Activated CD4-positive, alpha-beta T cell treated with anti-CD3 and anti-CD28 coated beads, Interleukin-2, Interleukin-4, amounts not matched to agents 100 ng/mL and 50 ng/mL, durations not matched to agents 16 hours and 8 hours (primary cell): ENCODE measurements around the gene MED20.
"Not testable (repeated sequence)": the region's sequence is repeated elsewhere in the genome, so short reads cannot be mapped to it uniquely, and the experiment has no call there.

Experiments
- DNase-seq: peaks from one replicate; pipeline ENCODE4 v3.0.0-alpha.2; 2020; ENCODE audit warnings: low spot score

The MED20 gene, protein sequence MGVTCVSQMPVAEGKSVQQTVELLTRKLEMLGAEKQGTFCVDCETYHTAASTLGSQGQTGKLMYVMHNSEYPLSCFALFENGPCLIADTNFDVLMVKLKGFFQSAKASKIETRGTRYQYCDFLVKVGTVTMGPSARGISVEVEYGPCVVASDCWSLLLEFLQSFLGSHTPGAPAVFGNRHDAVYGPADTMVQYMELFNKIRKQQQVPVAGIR

DNA sequence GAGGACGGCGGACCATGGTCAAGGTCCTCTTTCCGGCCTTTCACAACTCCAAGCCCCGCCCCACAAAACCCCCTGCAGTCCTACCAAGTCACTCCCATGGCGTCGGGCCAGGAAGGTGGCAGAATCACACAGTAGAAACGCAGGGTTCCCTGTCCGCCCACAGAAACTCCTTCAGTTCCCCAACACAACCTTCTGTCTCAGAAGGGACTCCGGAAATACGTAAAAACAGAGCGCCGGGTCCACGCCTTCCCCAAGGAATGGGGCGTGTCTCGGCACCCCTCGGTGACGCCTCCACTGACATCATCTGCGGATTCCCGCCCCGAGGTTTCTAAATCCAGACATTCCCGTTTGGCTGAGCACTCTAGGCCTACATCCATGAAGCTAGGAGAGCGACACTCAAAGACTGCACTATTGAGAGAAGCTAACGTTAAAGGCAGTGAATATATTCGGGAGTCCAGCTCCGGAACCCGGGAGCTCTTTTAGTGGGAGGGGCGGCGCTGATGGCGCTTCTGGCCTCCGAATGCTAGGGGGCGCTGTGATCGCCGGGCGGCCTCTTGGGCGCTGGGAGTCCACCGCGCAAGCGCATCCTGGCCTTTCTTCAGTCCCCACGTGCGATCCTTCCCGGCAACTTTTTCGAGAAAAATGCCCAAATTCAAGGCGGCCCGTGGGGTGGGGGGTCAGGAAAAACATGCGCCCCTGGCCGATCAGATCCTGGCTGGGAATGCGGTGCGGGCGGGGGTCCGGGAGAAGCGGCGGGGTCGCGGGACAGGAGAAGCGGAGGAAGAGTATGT lies at the start of gene MED20, which contains the start of gene BYSL:
Gene MED20 (minus strand): TSS at position 219 of the 791 bp plus-strand sequence. CDS start 121 bp downstream, at position 98.
Gene BYSL (plus strand): TSS at position 579 of the 791 bp plus-strand sequence. CDS start 64 bp downstream, at position 643.
- peak; percentile 95 for DNase-seq

DNA sequence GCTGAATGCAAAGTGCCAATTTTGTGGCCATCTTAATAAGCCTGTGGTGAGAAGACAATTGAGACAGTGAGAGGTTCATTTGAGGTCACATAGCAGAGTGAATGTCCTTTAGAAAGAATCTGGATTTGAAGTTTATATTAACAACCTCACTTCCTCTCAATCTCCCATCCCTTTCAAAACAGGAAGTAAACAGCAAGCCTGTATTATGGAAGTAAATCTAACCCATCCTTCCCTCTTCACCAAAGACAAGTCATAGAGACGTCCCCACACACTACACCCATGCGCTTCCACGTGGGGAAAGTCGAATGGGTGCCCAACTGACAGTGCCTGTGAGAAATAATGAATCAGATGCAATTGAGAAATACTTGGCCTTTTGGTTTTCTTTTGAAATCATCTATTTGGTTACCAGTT lies 49.5 kb upstream of the MED20 start:
- DNase-seq: no peak

DNA sequence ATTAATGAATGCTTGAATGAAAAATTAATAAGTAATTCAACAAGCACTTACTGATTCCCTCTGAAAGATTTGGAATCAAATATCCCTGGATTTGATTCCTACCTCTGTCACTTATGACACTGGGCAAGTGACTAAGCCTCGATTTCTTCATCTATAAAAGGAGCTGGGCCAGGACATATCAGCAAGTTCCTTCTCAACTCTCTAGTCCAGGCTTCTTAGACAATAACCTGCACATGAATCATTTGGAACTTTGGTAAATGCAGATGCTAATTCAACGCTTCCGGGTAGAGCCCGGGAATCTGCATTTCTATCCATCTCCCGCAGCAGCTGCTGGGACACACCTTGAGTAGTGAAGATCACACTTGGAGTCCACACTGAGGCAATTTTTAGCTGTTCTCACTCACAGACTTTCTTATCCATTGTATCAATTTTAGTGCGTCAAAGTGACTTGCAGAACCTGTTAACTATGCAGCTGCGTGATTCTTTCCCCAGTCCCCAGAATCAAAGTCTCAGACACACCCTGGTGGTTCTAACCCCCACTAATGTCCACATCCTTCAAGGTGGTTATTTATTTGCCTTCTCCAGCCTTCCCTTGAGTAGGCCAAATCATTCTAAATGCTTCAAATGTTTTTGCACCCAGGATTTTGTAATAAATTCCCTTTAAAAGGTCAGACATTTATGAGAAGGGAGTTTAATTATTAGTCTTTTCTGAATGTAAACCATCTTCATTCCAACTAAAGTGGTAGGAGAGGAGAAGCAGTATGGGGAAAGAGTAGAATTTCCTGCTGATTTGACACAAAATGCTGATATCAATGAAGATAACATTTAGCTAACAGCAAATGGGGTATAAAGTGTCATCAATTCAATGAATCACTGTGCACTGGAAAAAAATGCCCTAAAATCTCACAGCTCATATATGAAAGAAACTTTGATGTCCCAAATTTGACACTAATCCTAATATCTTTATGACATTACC lies 46.7 kb upstream of the MED20 start:
- no peak for DNase-seq

DNA sequence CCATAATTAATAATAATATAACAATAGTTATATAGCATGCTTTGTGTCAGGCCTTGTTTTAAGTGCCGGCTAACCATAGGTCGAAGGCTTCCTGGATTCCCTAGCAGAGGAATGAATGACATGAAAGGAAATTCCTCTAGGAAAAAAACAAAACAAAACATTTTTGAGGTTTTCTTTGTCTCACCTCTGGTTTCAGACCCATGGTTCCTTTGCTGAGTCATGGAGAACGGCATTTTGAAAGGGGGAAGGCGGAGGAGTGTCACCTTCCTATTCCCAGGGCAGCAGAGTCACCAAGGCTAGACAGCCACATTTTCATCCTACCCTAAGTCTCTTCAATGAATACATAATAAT lies 46.0 kb upstream of the MED20 start:
- no peak for DNase-seq

DNA sequence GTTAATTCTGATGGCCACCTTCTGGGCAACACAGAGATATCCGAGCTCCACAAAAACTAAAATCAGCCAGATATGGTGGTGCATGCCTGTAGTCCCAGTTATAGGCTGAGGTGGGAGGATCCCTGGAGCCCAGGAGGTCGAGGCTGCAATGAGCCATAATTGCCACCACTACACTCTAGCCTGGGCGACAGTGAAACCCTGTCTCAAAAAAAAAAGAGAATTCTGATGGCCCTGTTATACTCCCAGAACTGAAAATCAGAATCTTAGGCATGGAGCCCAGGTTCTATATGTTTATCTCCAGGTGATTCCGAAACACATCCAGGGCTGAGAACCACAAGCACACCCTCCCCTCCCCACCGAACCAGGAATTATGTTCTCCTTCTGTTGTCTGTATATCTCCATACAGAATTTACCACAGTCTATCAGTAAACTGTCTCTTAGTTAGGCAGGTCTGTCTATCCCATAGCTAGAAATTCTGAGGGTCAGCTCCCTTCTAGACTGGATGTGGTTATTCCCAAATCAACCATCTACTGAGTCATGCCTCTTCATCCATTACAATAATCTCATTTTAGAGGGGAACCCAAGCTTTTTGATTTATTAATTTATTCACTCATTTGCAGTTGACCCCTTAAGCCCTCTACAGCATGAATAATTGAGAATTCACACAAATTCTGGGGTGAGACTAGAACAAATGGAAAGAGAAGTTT lies 45.4 kb upstream of the MED20 start:
- no peak for DNase-seq

DNA sequence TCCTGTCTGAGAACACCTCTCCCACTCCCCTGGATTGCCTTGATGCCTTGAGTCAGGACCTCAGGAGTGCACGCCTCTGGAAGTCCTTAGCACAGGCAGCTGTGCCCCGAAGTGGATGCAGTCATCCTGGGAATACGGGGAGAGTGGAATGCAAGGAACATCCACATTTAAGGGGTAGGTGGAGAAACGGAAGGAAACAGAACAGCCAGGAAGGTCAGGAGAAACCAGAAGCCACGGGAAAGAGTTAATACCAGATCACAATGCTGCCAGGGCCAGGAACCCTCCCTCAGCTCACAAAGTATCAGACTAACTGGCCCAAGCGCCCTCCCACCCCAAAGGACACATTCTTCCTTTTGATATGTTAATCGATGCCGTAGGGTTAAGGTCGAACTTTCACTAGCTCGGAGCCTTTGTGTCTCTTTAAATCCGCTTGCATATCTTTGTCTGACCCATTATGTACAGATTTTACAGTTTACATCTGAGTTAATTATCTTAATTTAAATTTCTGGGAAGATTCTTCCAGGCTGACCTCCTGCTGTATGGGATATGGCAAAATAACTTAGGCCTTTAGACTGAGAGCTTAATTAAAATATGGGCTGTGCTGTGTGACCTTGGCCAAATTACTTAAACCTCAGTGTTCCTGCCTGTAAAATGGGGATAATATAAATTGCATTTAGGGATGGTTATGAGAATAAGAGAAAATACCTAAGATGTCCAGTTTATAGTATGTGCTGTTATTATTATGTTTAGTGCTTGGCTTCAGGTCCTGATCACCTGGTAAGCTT lies 44.7 kb upstream of the MED20 start:
- DNase-seq: no peak

DNA sequence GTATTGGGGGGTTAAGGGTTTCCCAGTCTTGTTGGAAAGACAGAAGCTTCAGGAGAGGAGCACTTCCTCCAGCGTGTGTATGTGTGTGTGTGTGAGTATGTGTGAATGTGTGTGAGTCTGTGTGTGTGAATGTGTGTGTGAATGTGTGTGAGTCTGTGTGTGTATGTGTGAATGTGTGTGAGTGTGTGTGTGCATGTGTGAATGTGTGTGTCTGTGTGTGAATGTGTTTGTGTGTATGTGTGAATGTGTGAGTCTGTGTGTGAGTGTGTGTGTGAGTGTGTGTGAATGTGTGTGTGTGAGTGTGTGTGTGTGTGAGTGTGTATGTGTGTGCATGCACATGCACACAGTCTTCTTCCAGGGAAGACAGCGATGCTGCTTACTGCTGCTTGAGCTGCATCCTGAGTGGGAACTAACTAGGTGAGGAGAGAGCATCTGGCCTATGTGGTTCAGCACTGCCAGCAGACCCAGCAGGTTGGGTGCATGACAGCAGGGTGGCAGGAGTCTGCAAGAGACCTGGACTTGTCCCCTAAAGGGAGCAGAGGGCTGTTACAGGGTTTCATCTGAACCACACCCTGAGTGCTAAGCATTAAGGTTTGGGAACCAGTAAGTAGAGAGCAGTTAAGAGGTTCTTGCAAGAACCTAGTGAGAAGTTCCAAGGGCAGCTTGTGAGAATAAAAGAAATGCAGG lies 43.4 kb upstream of the MED20 start:
- DNase-seq: no peak

DNA sequence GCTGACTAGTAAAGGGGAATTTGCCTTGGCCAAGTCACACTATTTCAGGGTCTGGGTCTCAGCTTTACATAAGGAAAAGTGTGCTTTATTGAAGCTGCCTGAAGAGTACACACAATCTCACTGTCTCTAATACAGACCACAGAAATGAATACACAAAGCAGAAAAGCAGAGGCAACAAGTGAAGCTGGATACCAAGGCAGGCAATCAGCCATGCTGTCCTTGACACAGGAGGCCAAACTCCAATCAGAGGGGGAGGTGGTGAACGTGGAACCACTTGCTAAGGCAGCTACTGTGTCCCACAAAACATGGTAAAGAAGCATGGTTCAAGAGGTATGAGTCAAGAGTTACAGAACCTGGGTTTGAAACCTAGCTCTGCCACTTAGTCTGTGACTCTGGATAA lies 42.4 kb upstream of the MED20 start:
- no peak for DNase-seq

DNA sequence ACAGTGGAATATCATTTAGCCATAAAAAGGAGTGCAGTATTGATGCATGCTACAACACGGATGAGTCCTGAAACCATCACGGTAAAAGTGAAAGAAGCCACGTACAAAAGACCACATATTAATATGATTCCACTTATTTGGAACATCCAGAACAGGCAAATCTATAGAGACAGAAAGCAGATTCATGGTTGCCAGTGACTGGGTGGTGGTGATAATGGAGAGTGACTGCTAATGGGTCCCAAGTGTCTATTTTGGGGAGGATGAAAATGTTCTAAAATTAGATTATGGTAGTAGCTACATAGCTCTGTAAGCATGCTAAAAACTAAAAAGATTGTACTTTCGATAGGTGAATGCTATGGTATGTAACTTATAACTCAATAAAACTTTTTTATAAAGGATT lies 39.1 kb upstream of the MED20 start:
- no peak for DNase-seq

DNA sequence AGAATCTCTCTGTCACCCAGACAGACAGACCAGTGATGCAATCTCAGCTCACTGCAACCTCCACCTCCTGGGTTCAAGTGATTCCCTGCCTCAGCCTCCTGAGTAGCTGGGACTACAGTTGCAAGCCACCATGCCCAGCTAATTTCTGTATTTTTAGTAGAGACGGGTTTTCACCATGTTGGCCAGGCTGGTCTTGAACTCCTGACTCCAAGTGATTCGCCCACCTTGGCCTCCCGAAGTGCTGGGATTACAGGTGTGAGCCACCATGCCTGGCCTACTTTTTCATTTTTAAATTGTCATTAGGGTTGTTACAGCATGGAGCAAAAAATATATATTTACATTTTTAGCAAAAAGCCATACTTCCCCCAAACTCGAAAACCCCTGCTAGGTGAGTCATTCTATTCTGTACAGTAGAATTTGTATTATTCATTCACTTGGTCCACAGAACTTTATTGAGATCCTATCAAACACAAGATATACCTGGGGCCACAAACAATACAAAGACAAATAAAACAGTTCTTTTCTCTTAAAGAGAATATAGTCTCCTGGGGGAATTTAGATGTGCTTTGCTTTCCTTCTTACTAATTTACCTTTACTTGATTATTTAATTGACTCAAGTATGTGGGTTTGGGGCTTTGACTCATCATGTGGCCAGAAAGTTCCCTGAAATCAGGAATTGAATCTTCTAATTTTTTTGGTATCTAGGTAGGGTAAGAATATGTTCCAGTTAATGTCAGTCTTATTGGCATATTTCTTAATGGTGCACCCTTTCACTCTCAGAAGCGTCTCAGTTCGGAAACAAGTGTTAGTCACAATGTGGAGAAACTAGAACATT lies 37.3 kb upstream of the MED20 start:
- DNase-seq: peak; percentile 79

DNA sequence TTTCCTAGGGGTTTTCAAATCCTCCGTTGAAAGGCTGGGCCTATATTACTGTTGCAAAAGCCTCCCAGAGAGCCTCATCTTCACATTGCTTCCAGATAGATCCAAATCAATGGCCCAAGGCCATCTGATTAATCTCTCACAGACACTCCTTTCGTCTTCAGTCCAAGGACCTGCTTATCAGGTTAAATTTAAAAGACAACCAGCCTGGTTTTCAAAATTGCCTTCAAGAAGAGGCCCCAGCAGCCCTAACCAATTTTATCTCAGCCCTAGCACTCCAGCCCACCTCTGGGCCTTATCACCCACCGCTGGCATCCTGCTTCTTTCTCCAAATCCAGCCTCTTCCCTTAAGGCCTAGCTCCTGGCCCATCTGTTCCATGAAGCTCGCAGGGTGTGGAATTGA lies 36.2 kb upstream of the MED20 start:
- DNase-seq: no peak

DNA sequence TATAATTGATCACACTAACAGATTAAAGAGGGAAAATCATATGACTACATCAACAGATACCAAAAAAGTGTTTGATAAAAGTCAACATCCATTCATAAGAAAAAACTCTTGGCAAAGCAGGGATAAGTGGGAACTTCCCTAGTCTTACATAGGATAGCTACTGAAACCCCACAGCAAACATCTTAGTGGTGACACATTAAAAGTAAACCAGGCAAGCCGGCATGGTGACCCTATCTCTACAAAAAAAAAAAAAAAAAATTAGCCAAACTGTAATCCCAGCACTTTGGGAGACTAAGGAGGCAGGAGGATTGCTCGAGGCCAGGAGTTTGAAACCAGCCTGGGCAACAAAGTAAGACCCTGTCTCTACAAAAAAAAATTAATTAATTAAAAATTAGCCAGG lies 34.5 kb upstream of the MED20 start:
- DNase-seq: no peak

DNA sequence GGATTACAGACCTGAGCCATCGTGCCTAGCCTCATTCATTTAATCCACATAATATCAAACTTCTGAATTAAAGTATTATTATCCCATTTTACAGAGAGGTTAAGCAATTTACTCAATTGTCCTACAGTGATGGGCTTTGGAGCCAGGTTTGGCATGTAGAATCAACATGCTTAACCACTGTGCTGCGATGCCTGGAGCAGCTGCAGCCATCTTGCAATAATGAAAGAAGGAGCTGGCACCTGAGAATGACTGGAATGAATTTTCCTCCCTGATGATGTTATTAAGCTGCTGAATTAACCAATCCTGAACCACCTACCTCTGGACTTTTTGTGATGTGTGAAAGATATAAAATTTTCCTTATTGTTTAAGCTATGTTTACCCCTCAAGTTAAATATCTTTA lies 33.7 kb upstream of the MED20 start:
- DNase-seq: no peak

DNA sequence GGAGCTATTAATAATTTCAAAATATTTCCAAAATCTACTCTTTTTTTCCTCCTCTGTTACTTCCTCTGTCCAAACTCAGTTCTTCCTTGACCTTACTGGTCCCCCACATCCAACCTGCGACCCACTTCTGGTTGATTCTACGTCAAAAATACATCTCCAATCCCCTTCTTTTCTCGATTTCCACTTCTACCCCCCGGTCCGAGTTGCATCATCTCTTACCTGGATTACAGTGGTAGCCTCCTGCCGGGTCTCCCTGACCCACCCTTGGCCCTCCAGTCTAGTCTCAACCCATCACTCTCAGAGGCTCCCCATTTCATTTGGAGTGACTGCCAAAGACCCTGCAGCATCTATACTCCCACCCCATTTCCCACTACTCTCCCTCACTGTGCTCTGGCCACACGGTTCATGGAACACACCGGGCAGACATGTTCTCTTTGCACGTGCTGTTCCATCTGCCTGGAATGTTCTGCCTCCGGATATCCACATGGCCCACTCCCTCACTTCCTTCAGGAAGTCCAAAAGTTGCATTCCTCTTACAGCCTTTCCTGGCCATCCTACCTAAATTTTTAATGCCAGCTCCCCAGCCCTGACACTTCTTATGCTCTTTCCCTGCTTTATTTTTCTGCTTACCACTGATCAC lies 26.8 kb upstream of the MED20 start:
- no peak for DNase-seq

DNA sequence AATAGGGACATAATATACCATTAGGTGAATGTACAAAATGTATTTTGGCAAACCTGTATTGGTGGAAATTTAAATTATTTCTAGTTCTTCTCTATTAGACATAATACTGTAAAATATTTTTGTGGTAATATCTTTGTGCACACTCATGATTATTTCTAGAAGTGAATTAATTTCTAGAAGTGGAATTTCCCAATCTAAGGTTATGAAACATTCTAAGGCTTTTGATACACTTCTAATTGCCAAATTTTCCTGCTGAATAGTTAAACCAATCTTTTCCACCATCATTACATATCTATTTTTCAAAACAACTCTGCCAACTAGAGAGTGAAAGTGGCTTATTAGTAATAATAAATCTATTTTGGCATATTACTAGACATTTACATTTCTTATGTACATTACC lies 22.5 kb upstream of the MED20 start:
- DNase-seq: no peak

DNA sequence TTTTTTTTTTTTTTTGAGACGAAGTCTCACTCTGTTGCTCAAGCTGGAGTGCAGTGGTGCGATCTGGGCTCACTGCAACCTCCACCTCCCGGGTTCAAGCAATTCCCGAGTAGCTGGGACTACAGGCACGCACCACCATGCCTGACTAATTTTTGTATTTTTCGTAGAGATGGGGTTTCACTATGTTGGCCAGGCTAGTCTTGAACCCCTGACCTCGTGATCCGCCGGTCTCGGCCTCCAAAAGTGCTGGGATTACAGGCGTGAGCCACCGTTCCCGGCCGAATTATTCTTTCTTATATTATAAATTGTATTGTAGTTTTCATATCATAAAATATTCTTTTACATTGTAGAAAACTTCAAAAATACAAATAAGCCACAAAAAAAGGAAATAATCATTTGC lies 21.9 kb upstream of the MED20 start:
- DNase-seq: not testable (repeated sequence)

DNA sequence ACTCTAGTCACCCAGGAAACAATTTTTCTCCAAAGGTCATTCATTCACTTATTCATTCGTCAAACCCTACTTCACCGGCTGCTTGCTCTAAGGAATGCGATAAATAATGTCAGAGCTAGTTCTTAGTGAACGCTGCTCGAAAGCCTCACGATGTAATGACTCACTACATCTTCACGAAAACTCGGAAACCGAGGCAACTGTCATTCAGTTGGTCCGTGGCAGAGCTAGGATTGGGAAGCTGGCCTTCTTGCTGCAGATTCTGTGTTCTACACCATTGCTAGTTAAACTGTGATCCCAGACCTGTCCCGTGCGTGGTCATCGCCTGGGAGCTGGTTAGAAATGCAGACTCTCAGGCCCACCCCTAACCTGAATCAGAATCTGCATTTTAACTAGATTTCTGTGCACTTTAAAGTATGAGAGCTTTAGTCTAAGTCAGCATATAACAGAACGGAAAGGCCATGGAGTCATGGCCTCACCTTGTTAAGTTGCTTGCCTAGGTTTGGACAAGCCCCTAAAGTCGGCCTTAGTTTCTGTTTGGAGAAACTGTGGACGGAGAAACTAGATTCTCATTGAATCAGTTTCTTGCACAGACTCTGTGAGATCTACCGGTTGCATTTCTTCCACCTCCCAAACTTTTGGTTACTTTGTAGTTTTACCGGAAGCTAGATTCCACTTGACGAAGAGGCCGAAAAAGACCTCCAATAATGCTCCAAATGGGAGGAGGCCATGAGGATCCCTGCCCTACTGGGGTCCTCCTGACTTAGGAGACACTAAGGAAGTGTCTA lies 21.3 kb upstream of the MED20 start:
- no peak for DNase-seq
